ENCODE results near the gene TCEA3. TPM values are rescaled to one million over a fixed set of nuclear protein-coding genes. Genes with fewer than 3 reads are reported as not detected.

Gene TCEA3
- total RNA-seq, 1 donor from 2014 or later: not detected

GRCh38 chr1:23448846-23449245 is 24.3 kb upstream of the TCEA3 start:
- no peak for TF ChIP-seq CTCF (IDR thresholded peaks at IDR 0.05)
- Mint-ChIP-seq H3K36me3 (ENCODE audit: low read depth) (no peaks in the 10 kb centered on the region), H3K4me1 (no peaks in the 10 kb centered on the region), H3K9me3 (no peaks in the 10 kb centered on the region), H3K27me3 (no peaks in the 10 kb centered on the region), H3K27ac (no peak overlapping the region), H3K4me3 (no peak overlapping the region)
- no peak for ATAC-seq (ENCODE audit: low read depth)
- intact Hi-C loops (cut with micrococcal nuclease): no loop called here
- DNase-seq: no peak
- ChIA-PET POLR2A (no interaction called here), CTCF (no interaction called here)

GRCh38 chr1:23446661-23447310 is 22.2 kb upstream of the TCEA3 start:
- no peak for DNase-seq
- H3K4me3 Mint-ChIP-seq: no peak overlapping the region
- H3K36me3 Mint-ChIP-seq (ENCODE audit: low read depth): no peaks in the 10 kb centered on the region
- no peak overlapping the region for H3K27ac Mint-ChIP-seq
- TF ChIP-seq CTCF (IDR thresholded peaks at IDR 0.05): no peak
- H3K4me1 Mint-ChIP-seq: no peaks in the 10 kb centered on the region
- POLR2A ChIA-PET: no interaction called here
- no peak for ATAC-seq (ENCODE audit: low read depth)
- no peaks in the 10 kb centered on the region for H3K9me3 Mint-ChIP-seq
- intact Hi-C loops (cut with micrococcal nuclease): no loop called here
- CTCF ChIA-PET: no interaction called here
- no peaks in the 10 kb centered on the region for H3K27me3 Mint-ChIP-seq

- intact Hi-C loops (cut with micrococcal nuclease): no loop called here
- Mint-ChIP-seq H3K4me3 (no peak overlapping the region), H3K27me3 (no peaks in the 10 kb centered on the region), H3K27ac (no peak overlapping the region), H3K9me3 (no peaks in the 10 kb centered on the region), H3K36me3 (ENCODE audit: low read depth) (no peaks in the 10 kb centered on the region), H3K4me1 (no peaks in the 10 kb centered on the region)
- TF ChIP-seq CTCF (IDR thresholded peaks at IDR 0.05): no peak
- no peak for ATAC-seq (ENCODE audit: low read depth)
- ChIA-PET POLR2A (no interaction called here), CTCF (no interaction called here)
- no peak for DNase-seq
Measured at GRCh38 chr1:23444596-23445390, 20.2 kb upstream of the TCEA3 start.

GRCh38 chr1:23444104-23444533 is 19.6 kb upstream of the TCEA3 start:
- no peaks in the 10 kb centered on the region for H3K27me3 Mint-ChIP-seq
- TF ChIP-seq CTCF (IDR thresholded peaks at IDR 0.05): no peak
- POLR2A ChIA-PET: no interaction called here
- H3K36me3 Mint-ChIP-seq (ENCODE audit: low read depth): no peaks in the 10 kb centered on the region
- no peak for ATAC-seq (ENCODE audit: low read depth)
- H3K4me1 Mint-ChIP-seq: no peaks in the 10 kb centered on the region
- no peak for DNase-seq
- H3K27ac Mint-ChIP-seq: no peak overlapping the region
- H3K9me3 Mint-ChIP-seq: no peaks in the 10 kb centered on the region
- CTCF ChIA-PET: no interaction called here
- intact Hi-C loops (cut with micrococcal nuclease): no loop called here
- no peak overlapping the region for H3K4me3 Mint-ChIP-seq

- intact Hi-C loops (cut with micrococcal nuclease): no loop called here
- Mint-ChIP-seq H3K27me3 (no peaks in the 10 kb centered on the region), H3K36me3 (ENCODE audit: low read depth) (no peaks in the 10 kb centered on the region), H3K4me1 (no peaks in the 10 kb centered on the region), H3K27ac (no peak overlapping the region), H3K4me3 (no peak overlapping the region), H3K9me3 (no peaks in the 10 kb centered on the region)
- CTCF ChIA-PET: no interaction called here
- no peak for ATAC-seq (ENCODE audit: low read depth)
- no peak for TF ChIP-seq CTCF (IDR thresholded peaks at IDR 0.05)
- DNase-seq: no peak
- POLR2A ChIA-PET: no interaction called here
Measured at GRCh38 chr1:23442751-23443150, 18.2 kb upstream of the TCEA3 start.

Measured in activated B cell treated with CpG ODN at 0.5 μM for 24 hours (primary cell).